Pancreas (tissue), 10 donors: Measurements from ENCODE around the gene GARIN6. TPM values are rescaled to one million over a fixed set of nuclear protein-coding genes. Genes with fewer than 3 reads are reported as not detected.

Source experiments
- ATAC-seq, 4 donors: fragments of 200-7000 bp; cut with Tn5 transposase; one replicate each; pipeline versions ENCODE4 v1.8.0 to v1.9.1; 2020; ENCODE audit warnings: mild to moderate bottlenecking in 4 of 4, moderate library complexity in 4 of 4
- DNase-seq, 6 donors: peaks; one replicate each; pipeline ENCODE4 v3.0.0-alpha.2; 2020
- FAIRE-seq: peaks from 2 replicates; lab custom pipeline; 2012; peaks lifted over from hg19 to GRCh38; lab: Jason Lieb, UNC
- H3K27ac ChIP-seq, 4 donors: fragments of 200-600 bp; sonication (generic); 1 replicate in 3 of 4; 2 replicates in 1 of 4; pipeline versions ENCODE4 v1.5.0 to v1.8.0; 2020
- H3K27me3 ChIP-seq, 4 donors: fragments of 200-600 bp; one replicate each; pipeline ENCODE4 v1.8.0; 2021
- H3K36me3 ChIP-seq, 3 donors: fragments of 200-600 bp; sonication (generic) in 1 of 3; one replicate each; pipeline versions ENCODE4 v1.5.0 to v1.8.0; 2020 to 2021
- H3K4me1 ChIP-seq, 3 donors: fragments of 200-600 bp; one replicate each; pipeline ENCODE4 v1.8.0; 2021
- H3K4me3 ChIP-seq, 4 donors: fragments of 200-600 bp; sonication (generic) in 2 of 4; one replicate each; pipeline versions ENCODE4 v1.5.0 to v1.8.0; 2020 to 2021
- H3K9me3 ChIP-seq, 4 donors: fragments of 200-600 bp; one replicate each; pipeline ENCODE4 v1.8.0; 2021
- CTCF ChIP-seq, 4 donors: fragments of 200-600 bp; sonication (generic) in 3 of 4; IDR thresholded peaks; one replicate each; pipeline versions ENCODE4 v1.5.0 to v1.8.0; 2021; ENCODE audit warnings: antibody characterized with exemption in 4 of 4
- WGBS, 2 donors: extraction: QIAGEN DNeasy Blood & Tissue Kit; methylation state at CpG; one replicate each; pipeline ENCODE4 v1.1.7; 2013; 5-methylcytosine and 5-hydroxymethylcytosine counted together
- intact Hi-C, 3 donors: fragments of 100-400 bp; cut with DNase I; formaldehyde crosslinking; loops; one replicate each; pipeline versions ENCODE4 v1.11.1 to v1.14.2; 2022
- polyA plus RNA-seq, 2 donors: library from polyadenylated mRNA; stranded (reverse); fragments of 200-250 nt; gene quantifications; one replicate each; pipeline ENCODE4 v1.2.3, GENCODE V29; 2013
- total RNA-seq, 6 donors: library from RNA; stranded (reverse); fragmentation: NEBNext Ultra II Directional in 4 of 6; extraction: Animal tissue kit (Norgen Biotek cat#: 25700) in 4 of 6; gene quantifications; one replicate each; pipeline versions ENCODE4 v1.2.1 to v1.2.4, GENCODE V29; 2021 to 2023
- donor health status: healthy with polysubstance abuse.
- donor health status: DM: no; HTN: no; CAD: no; lungs with moderate emphysema.
- donor health status: DM: no; HTN: no; CAD: no.
- donor health status: control.
- donor health status: control.
- donor health status: Bipolar disorder and iron deficiency.
- donor health status: DM: yes; HTN: yes; CAD: no.
- donor health status: DM: no; HTN: no; CAD: no.
- donor health status: DM: no; HTN: no; CAD: no.
- donor health status: DM: yes; HTN: yes; CAD: no.

Gene GARIN6
- total and polyA plus RNA-seq, 8 donors: not detected

GRCh38 chr12:99627459-99627858 lies 20.1 kb upstream of the GARIN6 start:
- Histone ChIP-seq H3K36me3 (no peaks in the 10 kb centered on the region), H3K27me3 (no peaks in the 10 kb centered on the region), H3K9me3 (no peaks in the 10 kb centered on the region), H3K27ac (no peak overlapping the region), H3K4me1 (no peaks in the 10 kb centered on the region), H3K4me3 (no peak overlapping the region)
- 47 to 60% methylated on average over 2 of the region's 2 CpGs for WGBS, 2 donors
- FAIRE-seq (no peak), DNase-seq (no peak), ATAC-seq (no peak)
- intact Hi-C loops: no loop called here
- TF ChIP-seq CTCF (IDR thresholded peaks at IDR 0.05): no peak

GRCh38 chr12:99644629-99645028 lies 2.9 kb upstream of the GARIN6 start:
- no peak overlapping the region for H3K27ac ChIP-seq
- H3K36me3 ChIP-seq: no peaks in the 10 kb centered on the region
- H3K4me3 ChIP-seq: no peak overlapping the region
- no peaks in the 10 kb centered on the region for H3K4me1 ChIP-seq
- H3K27me3 ChIP-seq: no peaks in the 10 kb centered on the region
- DNase-seq (no peak), ATAC-seq (no peak), FAIRE-seq (no peak)
- intact Hi-C loops: no loop called here
- 75 to 78% methylated on average over 2 of the region's 2 CpGs for WGBS, 2 donors
- H3K9me3 ChIP-seq: no peaks in the 10 kb centered on the region
- no peak for TF ChIP-seq CTCF (IDR thresholded peaks at IDR 0.05)

GRCh38 chr12:99648183-99648582 lies 630 bp downstream of the GARIN6 start:
- DNase-seq (no peak), FAIRE-seq (no peak), ATAC-seq (no peak)
- Histone ChIP-seq H3K4me3 (no peak overlapping the region), H3K9me3 (no peaks in the 10 kb centered on the region), H3K4me1 (no peaks in the 10 kb centered on the region), H3K36me3 (no peaks in the 10 kb centered on the region), H3K27me3 (no peaks in the 10 kb centered on the region), H3K27ac (no peak overlapping the region)
- WGBS, 2 donors: 78 to 83% methylated on average over 14 of the region's 14 CpGs
- TF ChIP-seq CTCF (IDR thresholded peaks at IDR 0.05): no peak
- intact Hi-C loops: no loop called here

GRCh38 chr12:99649551-99649950 lies 2.0 kb downstream of the GARIN6 start:
- Histone ChIP-seq H3K27me3 (no peaks in the 10 kb centered on the region), H3K27ac (no peak overlapping the region), H3K9me3 (no peaks in the 10 kb centered on the region), H3K36me3 (no peaks in the 10 kb centered on the region), H3K4me1 (no peaks in the 10 kb centered on the region), H3K4me3 (no peak overlapping the region)
- WGBS, 2 donors: 29 to 54% methylated on average over 1 of the region's 1 CpG
- DNase-seq (no peak), ATAC-seq (no peak), FAIRE-seq (no peak)
- intact Hi-C loops: no loop called here
- no peak for TF ChIP-seq CTCF (IDR thresholded peaks at IDR 0.05)

GRCh38 chr12:99658671-99659349 lies 11.3 kb downstream of the GARIN6 start:
- Histone ChIP-seq H3K9me3 (no peaks in the 10 kb centered on the region), H3K4me1 (no peaks in the 10 kb centered on the region), H3K27ac (no peak overlapping the region), H3K27me3 (no peaks in the 10 kb centered on the region), H3K4me3 (no peak overlapping the region), H3K36me3 (no peaks in the 10 kb centered on the region)
- 78 to 87% methylated on average over 1 of the region's 1 CpG for WGBS, 2 donors
- no peak for FAIRE-seq
- no peak for TF ChIP-seq CTCF (IDR thresholded peaks at IDR 0.05)
- no peak for ATAC-seq
- no peak for DNase-seq
- intact Hi-C loops: no loop called here
